LNCaP clone FGC (cell line): ENCODE results near the gene RABGGTA.

Experiments
- DNase-seq: peaks from one replicate; pipeline ENCODE4 v3.0.0-alpha.2; 2011; ENCODE audit warnings: low read depth
- H3K4me3 ChIP-seq: 2 replicates; pipeline ENCODE4 v1.5.1; 2011; ENCODE audit warnings: mild to moderate bottlenecking, low read depth, low read length, control low read depth
- TF ChIP-seq, protein P1 (sequence below): IDR thresholded peaks from 2 replicates; pipeline ENCODE4 v1.5.1; 2012; ENCODE audit warnings: mild to moderate bottlenecking; ENCODE audit not compliant: control insufficient read depth, insufficient read depth; ENCODE audit errors: extremely low read depth

RABGGTA gene

GRCh38 chr14:24308342-24309124 lies 37.1 kb upstream of the RABGGTA start:
- no peak overlapping the region for H3K4me3 ChIP-seq
- DNase-seq: no peak
- TF ChIP-seq, protein P1, sequence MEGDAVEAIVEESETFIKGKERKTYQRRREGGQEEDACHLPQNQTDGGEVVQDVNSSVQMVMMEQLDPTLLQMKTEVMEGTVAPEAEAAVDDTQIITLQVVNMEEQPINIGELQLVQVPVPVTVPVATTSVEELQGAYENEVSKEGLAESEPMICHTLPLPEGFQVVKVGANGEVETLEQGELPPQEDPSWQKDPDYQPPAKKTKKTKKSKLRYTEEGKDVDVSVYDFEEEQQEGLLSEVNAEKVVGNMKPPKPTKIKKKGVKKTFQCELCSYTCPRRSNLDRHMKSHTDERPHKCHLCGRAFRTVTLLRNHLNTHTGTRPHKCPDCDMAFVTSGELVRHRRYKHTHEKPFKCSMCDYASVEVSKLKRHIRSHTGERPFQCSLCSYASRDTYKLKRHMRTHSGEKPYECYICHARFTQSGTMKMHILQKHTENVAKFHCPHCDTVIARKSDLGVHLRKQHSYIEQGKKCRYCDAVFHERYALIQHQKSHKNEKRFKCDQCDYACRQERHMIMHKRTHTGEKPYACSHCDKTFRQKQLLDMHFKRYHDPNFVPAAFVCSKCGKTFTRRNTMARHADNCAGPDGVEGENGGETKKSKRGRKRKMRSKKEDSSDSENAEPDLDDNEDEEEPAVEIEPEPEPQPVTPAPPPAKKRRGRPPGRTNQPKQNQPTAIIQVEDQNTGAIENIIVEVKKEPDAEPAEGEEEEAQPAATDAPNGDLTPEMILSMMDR: no peak

DNA sequence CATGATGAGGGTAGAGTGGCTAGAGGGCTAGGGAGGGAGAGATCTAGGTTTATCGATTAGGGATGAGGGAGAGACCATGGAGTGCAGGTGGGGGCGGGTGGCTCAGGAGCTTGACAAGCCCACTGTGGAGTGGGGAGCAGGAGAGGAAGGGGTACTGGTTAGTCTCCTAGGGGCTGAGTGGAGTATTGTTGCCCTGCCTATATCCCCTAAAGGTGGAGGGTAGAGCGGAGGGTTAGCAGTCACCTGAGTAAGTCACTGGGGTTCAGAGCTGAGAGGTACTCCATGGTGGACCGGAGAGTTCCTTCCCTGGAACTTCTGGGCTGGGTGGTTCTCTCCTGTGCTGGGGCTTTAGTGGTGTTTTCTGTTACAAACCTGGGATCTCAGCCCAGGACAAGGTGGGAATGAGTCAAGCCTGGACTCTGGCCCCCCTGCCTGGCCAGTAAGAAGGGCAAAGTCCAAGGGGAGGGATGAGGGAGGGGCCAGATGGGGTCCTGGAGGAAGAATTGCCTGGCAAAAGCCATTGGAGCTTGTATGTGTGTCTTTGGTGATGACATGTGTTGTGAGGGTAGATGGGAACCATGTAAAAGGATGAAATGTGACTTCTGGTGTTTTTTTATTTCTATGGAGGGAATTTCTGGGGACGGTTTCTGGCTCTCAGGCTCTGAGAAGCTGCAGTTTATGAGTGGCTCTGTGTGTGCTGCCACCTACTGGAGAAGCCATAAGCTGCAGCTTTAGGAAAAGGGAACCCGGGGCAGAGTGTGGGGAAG lies 36.4 kb upstream of the RABGGTA start, which contains the start of gene CIDEB:
TSS of gene CIDEB (minus strand) at position 403 of the 767 bp plus-strand sequence. CDS start at position 284, 119 bp downstream.
- H3K4me3 ChIP-seq: no peak within 1 kb of the TSS
- TF ChIP-seq, protein P1: peak; percentile 85
- no peak for DNase-seq

DNA sequence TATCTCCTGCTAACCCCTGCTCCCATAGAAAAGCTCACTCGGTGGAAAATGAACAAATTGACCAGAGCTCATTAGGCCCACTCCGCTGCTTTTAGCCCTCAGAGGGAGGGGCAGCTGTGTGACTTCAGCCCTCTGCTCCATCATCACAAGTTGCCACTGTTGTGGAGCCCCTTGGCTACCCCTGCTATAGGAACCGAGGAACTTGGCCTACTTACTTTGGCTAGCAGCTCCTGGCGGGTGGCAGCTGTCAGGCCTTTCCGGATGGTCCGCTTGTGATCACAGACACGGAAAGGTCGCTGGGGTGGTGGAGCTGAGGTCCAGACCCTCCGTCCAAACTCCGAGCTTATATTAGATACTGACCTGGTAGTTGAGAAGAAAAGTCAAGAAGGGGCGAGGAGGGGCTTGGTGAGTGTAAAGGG lies 35.8 kb upstream of the RABGGTA start:
- TF ChIP-seq, protein P1: no peak
- H3K4me3 ChIP-seq: no peak overlapping the region
- DNase-seq: no peak

DNA sequence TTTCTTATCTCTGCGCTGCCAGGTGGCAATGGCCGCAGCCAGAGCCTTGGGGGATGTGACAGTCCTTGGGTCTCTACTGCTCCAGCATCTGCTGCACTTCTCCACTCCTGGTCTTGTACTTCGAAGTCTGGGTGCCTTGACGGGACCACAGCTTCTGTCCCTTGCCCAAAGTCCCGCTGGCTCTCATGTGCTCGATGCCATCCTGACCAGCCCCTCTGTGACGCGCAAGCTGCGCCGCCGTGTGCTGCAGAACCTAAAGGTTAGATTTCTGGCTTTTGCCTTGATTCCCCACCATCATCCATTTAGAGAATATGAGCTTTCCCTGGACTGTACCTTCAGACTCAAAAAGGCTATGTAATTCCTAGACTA lies 32.6 kb upstream of the RABGGTA start:
- TF ChIP-seq, protein P1: no peak
- no peak for DNase-seq
- no peak overlapping the region for H3K4me3 ChIP-seq

GRCh38 chr14:24300326-24300980 lies 29.1 kb upstream of the RABGGTA start:
- TF ChIP-seq, protein P1: no peak
- H3K4me3 ChIP-seq: peak overlapping the region; percentile 98
- DNase-seq: no peak

DNA sequence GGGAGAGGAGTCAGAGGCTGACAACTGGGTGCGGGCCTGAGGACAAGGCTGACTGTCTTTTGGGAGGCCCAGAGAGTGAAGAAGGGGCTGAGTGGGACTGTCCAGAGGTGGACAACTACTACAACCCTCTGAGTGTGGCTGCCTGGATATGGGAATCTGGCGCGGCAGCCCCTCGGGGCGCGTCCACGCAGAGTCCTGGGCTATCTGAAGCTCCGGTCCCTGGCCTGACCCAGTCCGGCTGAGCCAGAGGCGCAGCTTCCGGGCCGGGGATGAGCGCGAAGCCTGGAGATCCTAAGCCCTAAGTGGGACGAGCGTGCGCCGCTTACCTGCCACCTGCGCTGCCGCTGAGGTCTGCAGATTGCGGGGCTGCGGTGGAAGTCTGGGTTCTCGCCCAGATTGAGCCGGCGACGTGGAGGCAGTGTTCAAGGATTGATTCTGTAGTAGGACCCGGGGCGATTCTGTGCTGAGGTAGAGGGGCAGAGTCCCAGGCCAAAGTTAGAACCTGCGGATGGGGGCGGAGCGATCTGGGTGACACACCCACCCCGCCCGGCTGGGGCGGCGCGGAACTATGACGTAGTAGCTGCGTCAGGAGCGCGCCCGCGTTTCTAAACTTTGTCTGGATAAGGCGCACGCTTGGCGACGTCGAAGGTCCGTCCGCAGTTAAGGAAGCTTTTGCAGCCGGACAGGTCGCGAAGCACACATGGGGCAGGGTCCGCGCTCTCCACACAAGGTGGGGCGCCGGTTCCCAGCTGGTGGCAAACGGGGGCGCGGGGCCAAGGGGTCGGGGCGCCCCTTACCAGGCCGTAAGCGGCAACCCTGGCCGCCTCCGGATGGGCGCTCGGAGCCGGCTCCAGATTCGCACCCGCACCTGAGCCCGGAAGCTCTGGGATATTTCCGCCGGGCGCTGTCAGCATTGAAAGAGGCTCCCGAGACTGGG lies 28.1 kb upstream of the RABGGTA start, which contains the start of the genes DHRS1 and NOP9:
TSS of gene DHRS1 (minus strand) at position 526 of the 937 bp plus-strand sequence. CDS start 674 bp downstream, outside the sequence.
TSS of gene NOP9 (plus strand) at position 596 of the 937 bp plus-strand sequence. CDS start at position 701, 105 bp downstream.
- peak; percentile 76 for DNase-seq
- TF ChIP-seq, protein P1: no peak
- H3K4me3 ChIP-seq: peak within 1 kb of the TSS; percentile 98
